HG03571 (cell line): ENCODE results near the gene CCDC33.

Source experiments
- ATAC-seq: cut with Tn5 transposase; IDR thresholded peaks from one replicate; pipeline ENCODE4 v1.9.1; 2021; ENCODE audit not compliant: unreplicated experiment

Gene CCDC33

GRCh38 chr15:74281147-74282133 is 45.3 kb downstream of the CCDC33 start:
- no peak for ATAC-seq

GRCh38 chr15:74283368-74283767 is 47.2 kb downstream of the CCDC33 start:
- no peak for ATAC-seq

GRCh38 chr15:74289671-74290070 is 53.5 kb downstream of the CCDC33 start:
- no peak for ATAC-seq

GRCh38 chr15:74290645-74291044 is 54.5 kb downstream of the CCDC33 start:
- ATAC-seq: no peak

- ATAC-seq: no peak
These were observed 55.3 kb downstream of the CCDC33 start for GRCh38 chr15:74291101-74292071.

GRCh38 chr15:74293021-74293810 is 57.1 kb downstream of the CCDC33 start:
- ATAC-seq: no peak

GRCh38 chr15:74294010-74294409 is 57.9 kb downstream of the CCDC33 start:
- ATAC-seq: no peak

GRCh38 chr15:74295800-74296199 is 59.7 kb downstream of the CCDC33 start:
- no peak for ATAC-seq

- no peak for ATAC-seq
These were observed 61.8 kb downstream of the CCDC33 start for GRCh38 chr15:74297887-74298286.

GRCh38 chr15:74300057-74300795 is 64.1 kb downstream of the CCDC33 start:
- no peak for ATAC-seq

- ATAC-seq: no peak
These were observed 65.6 kb downstream of the CCDC33 start for GRCh38 chr15:74301583-74302361.

GRCh38 chr15:74302821-74303359 is 66.8 kb downstream of the CCDC33 start:
- ATAC-seq: no peak

- no peak for ATAC-seq
These were observed 67.7 kb downstream of the CCDC33 start for GRCh38 chr15:74303741-74304309.

GRCh38 chr15:74304431-74304830 is 68.3 kb downstream of the CCDC33 start:
- no peak for ATAC-seq

GRCh38 chr15:74305687-74306086 is 69.6 kb downstream of the CCDC33 start:
- ATAC-seq: no peak

- no peak for ATAC-seq
These were observed 70.7 kb downstream of the CCDC33 start for GRCh38 chr15:74306781-74307217.

GRCh38 chr15:74307827-74308811 is 72.0 kb downstream of the CCDC33 start:
- ATAC-seq: no peak
